Keratinocyte (primary cell): ENCODE data around the gene CYTH1. TPM values are rescaled to one million over a fixed set of nuclear protein-coding genes. Genes with fewer than 3 reads are reported as not detected.

ENCODE experiments used
- DNase-seq: peaks from one replicate; pipeline ENCODE4 v3.0.0-alpha.2; 2011; ENCODE audit warnings: low read depth, missing footprints, low spot score
- FAIRE-seq: peaks from 2 replicates; lab custom pipeline; 2011; peaks lifted over from hg19 to GRCh38; lab: Jason Lieb, UNC
- H2AFZ ChIP-seq: 2 replicates; pipeline ENCODE4 v1.6.0; 2012; ENCODE audit warnings: low read length, control low read depth, inconsistent platforms; ENCODE audit not compliant: control insufficient read depth
- H3K27ac ChIP-seq: 2 replicates; pipeline ENCODE4 v1.5.1; 2011; ENCODE audit warnings: low read length; ENCODE audit not compliant: control insufficient read depth, insufficient read depth
- H3K27me3 ChIP-seq: 3 replicates; pipeline ENCODE4 v1.6.0; 2011; ENCODE audit warnings: low read length; ENCODE audit not compliant: control insufficient read depth, insufficient read depth; ENCODE audit errors: extremely low read depth
- H3K36me3 ChIP-seq, 2 experiments: 2 replicates in 1 of 2; 3 replicates in 1 of 2; pipeline ENCODE4 v1.5.1; 2011; ENCODE audit warnings: low read length in 2 of 2, mild to moderate bottlenecking in 1 of 2; ENCODE audit not compliant: control insufficient read depth in 2 of 2, insufficient read depth in 2 of 2; ENCODE audit errors: extremely low read depth in 1 of 2
- H3K4me1 ChIP-seq: 3 replicates; pipeline ENCODE4 v1.5.1; 2011; ENCODE audit warnings: low read length; ENCODE audit not compliant: control insufficient read depth, insufficient read depth; ENCODE audit errors: extremely low read depth
- H3K4me2 ChIP-seq: 3 replicates; pipeline ENCODE4 v1.6.0; 2011; ENCODE audit warnings: low read depth, low read length; ENCODE audit not compliant: control insufficient read depth, insufficient read depth; ENCODE audit errors: extremely low read depth
- H3K4me3 ChIP-seq, 3 experiments: fragments of 200-600 bp in 1 of 3; sonication (generic) in 1 of 3; 2 replicates in 2 of 3; 3 replicates in 1 of 3; pipeline ENCODE4 v1.5.1; 2011 to 2016; ENCODE audit warnings: low read length in 3 of 3, mild to moderate bottlenecking in 3 of 3, control low read depth in 2 of 3, inconsistent platforms in 1 of 3, low read depth in 1 of 3, mixed read lengths in 1 of 3, mixed run types in 1 of 3, moderate library complexity in 1 of 3; ENCODE audit not compliant: control insufficient read depth in 2 of 3, insufficient read depth in 2 of 3; ENCODE audit errors: extremely low read depth in 1 of 3
- H3K79me2 ChIP-seq: 2 replicates; pipeline ENCODE4 v1.6.0; 2012; ENCODE audit warnings: low read length; ENCODE audit not compliant: control insufficient read depth, insufficient read depth
- H3K9ac ChIP-seq: 3 replicates; pipeline ENCODE4 v1.6.0; 2011; ENCODE audit warnings: low read length; ENCODE audit not compliant: control insufficient read depth, insufficient read depth; ENCODE audit errors: extremely low read depth
- H3K9me1 ChIP-seq: 3 replicates; pipeline ENCODE4 v1.6.0; 2011; ENCODE audit warnings: low read length; ENCODE audit not compliant: control insufficient read depth, insufficient read depth; ENCODE audit errors: extremely low read depth
- H3K9me3 ChIP-seq: 2 replicates; pipeline ENCODE4 v1.5.1; 2012; ENCODE audit warnings: low read depth, low read length; ENCODE audit not compliant: control insufficient read depth
- H4K20me1 ChIP-seq: 3 replicates; pipeline ENCODE4 v1.6.0; 2011; ENCODE audit warnings: low read length; ENCODE audit not compliant: control insufficient read depth, insufficient read depth; ENCODE audit errors: extremely low read depth
- EZH2 ChIP-seq: IDR thresholded peaks from one replicate; pipeline ENCODE4 v1.6.1; 2012; ENCODE audit warnings: inconsistent platforms, mild to moderate bottlenecking, low read length, moderate library complexity
- dilution Hi-C: fragments of 300-500 bp; cut with MboI; formaldehyde crosslinking; loops from one replicate; pipeline ENCODE4 v1.7.0; 2020; ENCODE audit warnings: low sequenced_read_pairs; ENCODE audit not compliant: extremely low pct_ligation_motif_present
- polyA plus RNA-seq, 5 experiments: library from polyadenylated mRNA; depleted of rRNA in 3 of 5; stranded (reverse) in 3 of 5; stranded (forward) in 1 of 5; unstranded in 1 of 5; fragments of >200 nt; gene quantifications; 1 replicate in 1 of 5; 2 replicates in 3 of 5; 3 replicates in 1 of 5; pipeline versions ENCODE4 v1.2.1 to v1.2.3, GENCODE V29; 2011 to 2012; ENCODE audit warnings: missing spikeins in 2 of 5, low read depth in 1 of 5, low replicate concordance in 1 of 5
- TF ChIP-seq, protein P1 (sequence below), 3 experiments: IDR thresholded peaks in 1 of 3; conservative IDR thresholded peaks in 1 of 3; optimal IDR thresholded peaks in 1 of 3; 2 replicates in 2 of 3; 3 replicates in 1 of 3; pipeline versions ENCODE3 to v1.5.1; 2011; ENCODE audit warnings: low read length in 3 of 3, mild to moderate bottlenecking in 3 of 3, moderate library complexity in 2 of 3, control low read depth in 1 of 3, inconsistent platforms in 1 of 3; ENCODE audit not compliant: insufficient read depth in 2 of 3; ENCODE audit errors: extremely low read depth in 1 of 3

CYTH1 gene
- polyA plus RNA-seq, 1 donor (not counting 4 experiments of a cell fraction or from before 2014, with no cell fraction given), result 28.3 TPM

DNA sequence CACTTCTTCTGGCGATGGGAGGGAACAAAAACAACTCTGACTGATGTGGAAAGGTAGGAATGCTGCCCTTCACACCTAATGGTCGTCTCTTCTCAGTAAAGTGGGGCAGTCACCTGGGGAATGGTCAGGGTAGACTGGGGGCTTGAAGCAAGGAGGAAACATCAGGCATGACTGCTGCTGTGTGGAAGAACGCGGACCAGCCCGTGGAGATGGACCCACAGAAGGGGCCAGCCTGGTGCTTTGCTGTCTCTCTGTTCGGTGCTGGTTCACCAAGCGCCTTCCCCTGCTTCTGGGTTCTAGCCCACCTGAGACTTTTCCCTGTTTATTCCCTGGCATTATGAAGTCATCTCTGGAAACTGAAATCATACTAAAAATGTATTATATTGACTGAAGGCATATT lies 108.7 kb downstream of the CYTH1 start:
- Histone ChIP-seq H3K4me1 (peaks cover 49% of the 10 kb centered on the region), H3K9ac (peak overlapping the region; percentile 22), H2AFZ (no peak overlapping the region), H3K9me3 (no peaks in the 10 kb centered on the region), H3K4me3 (no peak overlapping the region), H4K20me1 (no peaks in the 10 kb centered on the region), H3K27ac (peak overlapping the region; percentile 44), H3K27me3 (no peaks in the 10 kb centered on the region), H3K79me2 (no peaks in the 10 kb centered on the region), H3K9me1 (no peaks in the 10 kb centered on the region), H3K4me2 (no peak overlapping the region), H3K36me3 (peaks cover 14 to 34% of the 10 kb centered on the region in 2 experiments)
- no peak for TF ChIP-seq EZH2
- TF ChIP-seq, protein P1, sequence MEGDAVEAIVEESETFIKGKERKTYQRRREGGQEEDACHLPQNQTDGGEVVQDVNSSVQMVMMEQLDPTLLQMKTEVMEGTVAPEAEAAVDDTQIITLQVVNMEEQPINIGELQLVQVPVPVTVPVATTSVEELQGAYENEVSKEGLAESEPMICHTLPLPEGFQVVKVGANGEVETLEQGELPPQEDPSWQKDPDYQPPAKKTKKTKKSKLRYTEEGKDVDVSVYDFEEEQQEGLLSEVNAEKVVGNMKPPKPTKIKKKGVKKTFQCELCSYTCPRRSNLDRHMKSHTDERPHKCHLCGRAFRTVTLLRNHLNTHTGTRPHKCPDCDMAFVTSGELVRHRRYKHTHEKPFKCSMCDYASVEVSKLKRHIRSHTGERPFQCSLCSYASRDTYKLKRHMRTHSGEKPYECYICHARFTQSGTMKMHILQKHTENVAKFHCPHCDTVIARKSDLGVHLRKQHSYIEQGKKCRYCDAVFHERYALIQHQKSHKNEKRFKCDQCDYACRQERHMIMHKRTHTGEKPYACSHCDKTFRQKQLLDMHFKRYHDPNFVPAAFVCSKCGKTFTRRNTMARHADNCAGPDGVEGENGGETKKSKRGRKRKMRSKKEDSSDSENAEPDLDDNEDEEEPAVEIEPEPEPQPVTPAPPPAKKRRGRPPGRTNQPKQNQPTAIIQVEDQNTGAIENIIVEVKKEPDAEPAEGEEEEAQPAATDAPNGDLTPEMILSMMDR (optimal IDR thresholded peaks at IDR 0.05 in 1 of 3, IDR thresholded peaks at IDR 0.05 in 1 of 3, conservative IDR thresholded peaks at IDR 0.05 in 1 of 3; ENCODE audit: extremely low read depth in 1 of 3, insufficient read depth in 2 of 3, low read length in 3 of 3), result no peak
- FAIRE-seq (no peak), DNase-seq (no peak)
- dilution Hi-C loops, result no loop called here

DNA sequence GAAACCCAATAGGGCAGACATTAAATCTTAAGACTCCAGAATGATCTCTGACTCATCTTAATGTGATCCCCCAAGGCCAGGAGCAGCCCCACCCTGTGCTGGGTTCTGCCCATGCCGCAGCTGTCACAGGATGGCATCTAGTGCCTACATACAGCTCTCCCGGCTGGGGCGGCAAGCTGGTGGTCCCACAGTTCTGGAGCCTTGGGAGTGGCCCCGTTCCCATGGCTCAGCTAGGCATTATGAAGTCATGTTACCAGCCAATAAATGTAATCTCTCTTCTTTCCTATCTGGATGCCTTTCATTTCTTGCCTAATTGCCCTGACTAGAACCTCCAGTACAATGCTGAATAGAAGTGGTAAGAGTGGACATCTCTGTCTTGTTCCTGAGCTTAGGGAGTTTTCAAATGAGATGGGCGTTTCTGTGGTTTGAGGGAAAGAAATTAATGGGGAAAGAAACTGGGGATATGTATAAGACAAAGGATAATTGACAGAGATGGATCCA lies 109.2 kb downstream of the CYTH1 start:
- H3K27me3 ChIP-seq, result no peaks in the 10 kb centered on the region
- no peak overlapping the region for H2AFZ ChIP-seq
- H3K4me1 ChIP-seq, result peaks cover 49% of the 10 kb centered on the region
- H3K36me3 ChIP-seq, result peaks cover 14 to 31% of the 10 kb centered on the region in 2 experiments
- dilution Hi-C loops, result no loop called here
- TF ChIP-seq, protein P1 (optimal IDR thresholded peaks at IDR 0.05 in 1 of 3, IDR thresholded peaks at IDR 0.05 in 1 of 3, conservative IDR thresholded peaks at IDR 0.05 in 1 of 3; ENCODE audit: extremely low read depth in 1 of 3, insufficient read depth in 2 of 3, low read length in 3 of 3), result no peak
- no peak for TF ChIP-seq EZH2
- DNase-seq (no peak), FAIRE-seq (peak; percentile 76)
- H3K9me3 ChIP-seq, result no peaks in the 10 kb centered on the region
- no peaks in the 10 kb centered on the region for H4K20me1 ChIP-seq
- H3K27ac ChIP-seq, result peak overlapping the region; percentile 44
- no peak overlapping the region for H3K4me3 ChIP-seq
- no peaks in the 10 kb centered on the region for H3K9me1 ChIP-seq
- H3K9ac ChIP-seq, result no peak overlapping the region
- H3K79me2 ChIP-seq, result no peaks in the 10 kb centered on the region
- peak overlapping the region; percentile 50 for H3K4me2 ChIP-seq
